ENCODE results near the gene SERPINB1.

SERPINB1 gene

GRCh38 chr6:2870046-2870636 is 28.5 kb upstream of the SERPINB1 start:
- H3K27ac ChIP-seq: no peak overlapping the region
- H3K9me3 ChIP-seq (ENCODE audit: low read depth, low read length): no peaks in the 10 kb centered on the region
- TF ChIP-seq FOXP2 (optimal IDR thresholded peaks at IDR 0.05; ENCODE audit: control extremely low read depth, extremely low read length, insufficient read depth) (no peak), POLR2AphosphoS5 (IDR thresholded peaks at IDR 0.05; ENCODE audit: borderline replicate concordance, low read depth, low read length) (no peak), EZH2 (IDR thresholded peaks at IDR 0.05) (no peak)
- H3K36me3 ChIP-seq (ENCODE audit: insufficient read depth, low read length): no peaks in the 10 kb centered on the region
- no peak overlapping the region for H3K9ac ChIP-seq (ENCODE audit: insufficient read length)
- no peak for DNase-seq (ENCODE audit: low read depth, low spot score)
- H3K4me3 ChIP-seq: no peak overlapping the region

- DNase-seq (ENCODE audit: low read depth, low spot score): no peak
- H3K36me3 ChIP-seq (ENCODE audit: insufficient read depth, low read length): no peaks in the 10 kb centered on the region
- no peak overlapping the region for H3K4me3 ChIP-seq
- H3K9ac ChIP-seq (ENCODE audit: insufficient read length): no peak overlapping the region
- no peak for TF ChIP-seq FOXP2 (optimal IDR thresholded peaks at IDR 0.05; ENCODE audit: control extremely low read depth, extremely low read length, insufficient read depth)
- no peak for TF ChIP-seq EZH2 (IDR thresholded peaks at IDR 0.05)
- no peak for TF ChIP-seq POLR2AphosphoS5 (IDR thresholded peaks at IDR 0.05; ENCODE audit: borderline replicate concordance, low read depth, low read length)
- no peaks in the 10 kb centered on the region for H3K9me3 ChIP-seq (ENCODE audit: low read depth, low read length)
- H3K27ac ChIP-seq: no peak overlapping the region
These were observed 27.0 kb upstream of the SERPINB1 start for GRCh38 chr6:2868637-2869036.

GRCh38 chr6:2866171-2866846 is 24.6 kb upstream of the SERPINB1 start:
- no peak for TF ChIP-seq POLR2AphosphoS5 (IDR thresholded peaks at IDR 0.05; ENCODE audit: borderline replicate concordance, low read depth, low read length)
- no peak for TF ChIP-seq FOXP2 (optimal IDR thresholded peaks at IDR 0.05; ENCODE audit: control extremely low read depth, extremely low read length, insufficient read depth)
- no peak for TF ChIP-seq EZH2 (IDR thresholded peaks at IDR 0.05)
- no peak for DNase-seq (ENCODE audit: low read depth, low spot score)
- Histone ChIP-seq H3K36me3 (ENCODE audit: insufficient read depth, low read length) (no peaks in the 10 kb centered on the region), H3K9ac (ENCODE audit: insufficient read length) (no peak overlapping the region), H3K9me3 (ENCODE audit: low read depth, low read length) (no peaks in the 10 kb centered on the region), H3K27ac (no peak overlapping the region), H3K4me3 (no peak overlapping the region)

- Histone ChIP-seq H3K4me3 (no peak overlapping the region), H3K27ac (no peak overlapping the region), H3K9ac (ENCODE audit: insufficient read length) (no peak overlapping the region), H3K36me3 (ENCODE audit: insufficient read depth, low read length) (no peaks in the 10 kb centered on the region), H3K9me3 (ENCODE audit: low read depth, low read length) (no peaks in the 10 kb centered on the region)
- DNase-seq (ENCODE audit: low read depth, low spot score): no peak
- TF ChIP-seq POLR2AphosphoS5 (IDR thresholded peaks at IDR 0.05; ENCODE audit: borderline replicate concordance, low read depth, low read length) (no peak), FOXP2 (optimal IDR thresholded peaks at IDR 0.05; ENCODE audit: control extremely low read depth, extremely low read length, insufficient read depth) (no peak), EZH2 (IDR thresholded peaks at IDR 0.05) (no peak)
These were observed 24.1 kb upstream of the SERPINB1 start for GRCh38 chr6:2865694-2866151.

GRCh38 chr6:2865270-2865669 is 23.6 kb upstream of the SERPINB1 start:
- H3K27ac ChIP-seq: no peak overlapping the region

GRCh38 chr6:2863901-2864300 is 22.2 kb upstream of the SERPINB1 start:
- Histone ChIP-seq H3K4me3 (no peak overlapping the region), H3K9me3 (ENCODE audit: low read depth, low read length) (no peaks in the 10 kb centered on the region), H3K9ac (ENCODE audit: insufficient read length) (no peak overlapping the region), H3K36me3 (ENCODE audit: insufficient read depth, low read length) (no peaks in the 10 kb centered on the region), H3K27ac (no peak overlapping the region)
- no peak for DNase-seq (ENCODE audit: low read depth, low spot score)
- no peak for TF ChIP-seq FOXP2 (optimal IDR thresholded peaks at IDR 0.05; ENCODE audit: control extremely low read depth, extremely low read length, insufficient read depth)
- no peak for TF ChIP-seq EZH2 (IDR thresholded peaks at IDR 0.05)
- TF ChIP-seq POLR2AphosphoS5 (IDR thresholded peaks at IDR 0.05; ENCODE audit: borderline replicate concordance, low read depth, low read length): no peak

More at GRCh38 chr6:2865270-2865669, 23.6 kb upstream of the SERPINB1 start:
- H3K9ac ChIP-seq (ENCODE audit: insufficient read length): no peak overlapping the region
- no peak for DNase-seq (ENCODE audit: low read depth, low spot score)
- no peak overlapping the region for H3K4me3 ChIP-seq
- TF ChIP-seq FOXP2 (optimal IDR thresholded peaks at IDR 0.05; ENCODE audit: control extremely low read depth, extremely low read length, insufficient read depth): no peak
- no peak for TF ChIP-seq EZH2 (IDR thresholded peaks at IDR 0.05)
- no peak for TF ChIP-seq POLR2AphosphoS5 (IDR thresholded peaks at IDR 0.05; ENCODE audit: borderline replicate concordance, low read depth, low read length)
- no peaks in the 10 kb centered on the region for H3K9me3 ChIP-seq (ENCODE audit: low read depth, low read length)
- H3K36me3 ChIP-seq (ENCODE audit: insufficient read depth, low read length): no peaks in the 10 kb centered on the region

- Histone ChIP-seq H3K9me3 (ENCODE audit: low read depth, low read length) (no peaks in the 10 kb centered on the region), H3K9ac (ENCODE audit: insufficient read length) (no peak overlapping the region), H3K27ac (no peak overlapping the region), H3K36me3 (ENCODE audit: insufficient read depth, low read length) (no peaks in the 10 kb centered on the region), H3K4me3 (no peak overlapping the region)
- no peak for TF ChIP-seq FOXP2 (optimal IDR thresholded peaks at IDR 0.05; ENCODE audit: control extremely low read depth, extremely low read length, insufficient read depth)
- TF ChIP-seq POLR2AphosphoS5 (IDR thresholded peaks at IDR 0.05; ENCODE audit: borderline replicate concordance, low read depth, low read length): no peak
- no peak for TF ChIP-seq EZH2 (IDR thresholded peaks at IDR 0.05)
- no peak for DNase-seq (ENCODE audit: low read depth, low spot score)
These were observed 21.1 kb upstream of the SERPINB1 start for GRCh38 chr6:2862712-2863181.

- Histone ChIP-seq H3K27ac (no peak overlapping the region), H3K36me3 (ENCODE audit: insufficient read depth, low read length) (no peaks in the 10 kb centered on the region), H3K4me3 (no peak overlapping the region), H3K9me3 (ENCODE audit: low read depth, low read length) (no peaks in the 10 kb centered on the region), H3K9ac (ENCODE audit: insufficient read length) (no peak overlapping the region)
- TF ChIP-seq FOXP2 (optimal IDR thresholded peaks at IDR 0.05; ENCODE audit: control extremely low read depth, extremely low read length, insufficient read depth) (no peak), POLR2AphosphoS5 (IDR thresholded peaks at IDR 0.05; ENCODE audit: borderline replicate concordance, low read depth, low read length) (no peak)
- DNase-seq (ENCODE audit: low read depth, low spot score): no peak
These were observed 20.1 kb upstream of the SERPINB1 start for GRCh38 chr6:2861822-2862164.
